Measurements from ENCODE around the gene CYB561D1. TPM values are rescaled to one million over a fixed set of nuclear protein-coding genes. Genes with fewer than 3 reads are reported as not detected.

CYB561D1 gene
- total and polyA plus RNA-seq, 12 donors: 4.4 to 21.2 (median 11.5) TPM

- intact Hi-C loops (cut with DNase I): no loop called here
- H3K36me3 ChIP-seq (replicated peaks in 1 of 2): no peaks in the 10 kb centered on the region
- peaks cover 7 to 20% of the 10 kb centered on the region in 2 donors for H3K4me1 ChIP-seq (replicated peaks in 1 of 2)
- no peaks in the 10 kb centered on the region for H3K27me3 ChIP-seq
- no peaks in the 10 kb centered on the region for H3K9me3 ChIP-seq (replicated peaks in 1 of 3)
- WGBS, 4 donors: 78 to 84% (median 81%) methylated on average over 14 of the region's 14 CpGs
- DNase-seq: no peak
- no peak overlapping the region for H3K4me3 ChIP-seq
- H3K27ac ChIP-seq: no peak overlapping the region
- TF ChIP-seq CTCF (IDR thresholded peaks at IDR 0.05) (no peak), POLR2A (IDR thresholded peaks at IDR 0.05) (no peak)
Measured at GRCh38 chr1:109527098-109527811, 33.4 kb downstream of the CYB561D1 start.

DNA sequence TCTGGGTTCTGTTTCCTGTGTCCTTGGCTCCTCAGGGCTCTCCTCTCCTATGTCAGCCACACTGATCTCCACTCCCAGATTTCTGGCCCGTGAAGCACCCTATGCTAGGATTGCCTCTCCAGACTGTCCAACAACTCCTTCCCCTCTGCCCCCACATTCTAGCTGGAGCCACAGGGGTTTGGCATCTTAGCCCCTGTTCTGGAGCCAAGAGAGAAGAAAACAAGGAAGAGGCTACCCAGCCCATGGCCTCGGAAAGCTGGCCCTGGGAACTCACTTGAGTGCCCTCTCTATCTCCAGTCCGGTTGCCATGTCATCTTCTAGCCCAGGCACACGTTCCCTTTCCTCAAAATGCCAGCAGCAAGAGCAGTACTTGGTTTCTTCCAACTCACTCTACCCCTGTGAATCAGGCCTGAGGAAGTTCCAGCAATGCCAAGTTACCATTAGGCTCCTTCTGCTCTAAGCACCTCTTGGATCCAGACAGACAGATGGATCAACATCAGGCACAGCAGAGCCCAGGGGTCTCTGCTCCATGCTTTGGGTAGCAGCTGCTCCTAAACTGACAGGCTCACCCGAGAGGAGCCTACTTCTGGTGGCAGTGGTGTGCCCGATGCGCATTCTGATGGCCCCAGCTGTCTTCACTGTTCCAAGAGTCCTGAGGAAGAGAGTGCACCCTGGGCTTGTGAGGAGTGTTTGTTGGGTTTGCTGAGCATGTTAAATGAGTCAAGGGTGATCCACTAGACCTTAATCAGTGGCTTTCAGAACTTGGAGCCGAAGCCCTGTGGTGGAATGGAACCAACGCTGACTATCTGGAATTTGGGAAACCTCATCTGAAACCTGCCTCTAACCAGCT lies 34.2 kb downstream of the CYB561D1 start:
- Histone ChIP-seq H3K4me1 (replicated peaks in 1 of 2) (peaks cover 14 to 27% of the 10 kb centered on the region in 2 donors), H3K36me3 (replicated peaks in 1 of 2) (no peaks in the 10 kb centered on the region), H3K27ac (no peak overlapping the region), H3K9me3 (replicated peaks in 1 of 3) (no peaks in the 10 kb centered on the region), H3K27me3 (no peaks in the 10 kb centered on the region), H3K4me3 (no peak overlapping the region)
- TF ChIP-seq CTCF (IDR thresholded peaks at IDR 0.05): no peak
- no peak for TF ChIP-seq POLR2A (IDR thresholded peaks at IDR 0.05)
- peak in 1 of 7 donors; percentile 41 for DNase-seq
- 82 to 89% (median 86%) methylated on average over 9 of the region's 9 CpGs for WGBS, 4 donors
- intact Hi-C loops (cut with DNase I): loop anchor here in 1 of 2 donors (2.0 kb wide), 1 partner anchor 31 kb away; no protein-coding TSS in a partner anchor

DNA sequence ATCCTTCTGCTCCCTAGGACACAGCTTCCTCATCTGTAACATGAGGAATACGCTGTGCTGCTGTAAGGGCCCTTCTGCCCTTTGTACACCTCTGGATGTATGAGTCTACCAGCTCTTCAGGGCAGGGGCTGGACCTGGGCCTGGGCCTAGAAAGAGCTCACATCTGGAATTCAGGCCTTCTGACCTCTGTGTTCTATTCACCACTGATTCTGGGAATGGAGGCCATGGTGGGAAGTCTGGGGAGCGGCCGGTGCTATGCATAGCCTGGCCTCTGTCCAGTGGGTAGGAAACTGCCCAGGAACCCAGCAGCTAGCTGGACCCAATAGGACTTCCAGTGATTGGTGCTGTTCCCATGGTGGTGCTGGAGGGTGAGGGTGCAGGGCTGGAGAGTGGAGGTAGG lies 34.8 kb downstream of the CYB561D1 start:
- H3K27me3 ChIP-seq: no peaks in the 10 kb centered on the region
- H3K4me3 ChIP-seq: no peak overlapping the region
- intact Hi-C loops (cut with DNase I): loop anchor here in 1 of 2 donors (2.0 kb wide), 1 partner anchor 32 kb away; no protein-coding TSS in a partner anchor
- DNase-seq: no peak
- no peaks in the 10 kb centered on the region for H3K36me3 ChIP-seq (replicated peaks in 1 of 2)
- H3K27ac ChIP-seq: no peak overlapping the region
- H3K9me3 ChIP-seq (replicated peaks in 1 of 3): no peaks in the 10 kb centered on the region
- 79 to 92% (median 84%) methylated on average over 2 to 3 of the region's 3 CpGs for WGBS, 4 donors
- no peak for TF ChIP-seq CTCF (IDR thresholded peaks at IDR 0.05)
- TF ChIP-seq POLR2A (IDR thresholded peaks at IDR 0.05): no peak
- H3K4me1 ChIP-seq (replicated peaks in 1 of 2): peaks cover 14 to 27% of the 10 kb centered on the region in 2 donors

DNA sequence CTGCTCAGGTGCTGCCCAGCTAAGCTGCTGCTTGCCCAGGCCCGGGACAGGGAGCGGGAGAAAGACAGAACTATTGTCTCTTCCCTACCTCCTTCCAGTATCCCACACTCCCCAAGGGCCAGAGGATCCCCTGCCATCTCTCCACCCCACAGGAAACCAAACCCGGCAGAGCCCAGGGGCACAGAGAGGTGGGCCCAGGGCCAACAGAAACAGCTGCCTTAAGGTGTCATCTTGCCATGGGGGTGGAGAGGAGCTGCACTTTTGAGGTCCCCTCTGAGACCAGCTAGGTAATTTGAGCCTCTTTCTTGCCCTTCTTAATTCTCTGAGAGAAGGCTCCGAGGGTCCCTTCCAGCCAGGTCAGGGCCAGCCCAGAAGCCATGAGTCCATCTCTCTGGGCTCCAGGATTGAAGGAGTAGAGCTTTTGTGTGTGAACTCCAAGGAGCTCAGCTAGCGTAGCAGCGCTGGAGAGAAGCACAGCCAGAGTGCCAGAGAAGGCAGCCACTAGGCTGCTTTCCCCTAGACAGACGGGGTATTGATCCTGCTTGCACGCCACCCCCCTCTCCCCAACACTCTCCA lies 36.1 kb downstream of the CYB561D1 start:
- WGBS, 4 donors: 57 to 68% (median 62%) methylated on average over 3 to 8 of the region's 8 CpGs
- H3K27me3 ChIP-seq: no peaks in the 10 kb centered on the region
- peaks cover 14 to 27% of the 10 kb centered on the region in 2 donors for H3K4me1 ChIP-seq (replicated peaks in 1 of 2)
- no peak overlapping the region for H3K4me3 ChIP-seq
- no peaks in the 10 kb centered on the region for H3K9me3 ChIP-seq (replicated peaks in 1 of 3)
- intact Hi-C loops (cut with DNase I): loop anchor here (2.0 to 10.0 kb wide), 4 partner anchors 19 to 255 kb away; partner anchors contain the start of gene PSMA5 (in 1 of the 2)
- DNase-seq: no peak
- H3K36me3 ChIP-seq (replicated peaks in 1 of 2): no peaks in the 10 kb centered on the region
- TF ChIP-seq CTCF (IDR thresholded peaks at IDR 0.05) (no peak), POLR2A (IDR thresholded peaks at IDR 0.05) (no peak)
- peak overlapping the region in 3 of 5 donors; percentile 23 to 57 (median 30) for H3K27ac ChIP-seq
